D721Med (cell line): ENCODE results near the gene ART4.

Source experiments
- DNase-seq: peaks from one replicate; pipeline ENCODE4 v3.0.0; 2011; ENCODE audit warnings: low spot score; ENCODE audit not compliant: insufficient read length
- FAIRE-seq: peaks from 2 replicates; lab custom pipeline; 2011; peaks lifted over from hg19 to GRCh38; lab: Jason Lieb, UNC
- CTCF ChIP-seq: IDR thresholded peaks from 2 replicates; pipeline ENCODE4 v1.5.1; 2012; ENCODE audit warnings: mild to moderate bottlenecking, control low read depth; ENCODE audit not compliant: insufficient read depth; ENCODE audit errors: missing control alignments

The ART4 gene

GRCh38 chr12:14802721-14803010 is 40.7 kb downstream of the ART4 start:
- FAIRE-seq (no peak), DNase-seq (no peak)
- TF ChIP-seq CTCF: no peak

GRCh38 chr12:14802247-14802646 is 41.1 kb downstream of the ART4 start:
- DNase-seq (no peak), FAIRE-seq (no peak)
- TF ChIP-seq CTCF: no peak

GRCh38 chr12:14795028-14795448 is 48.3 kb downstream of the ART4 start:
- FAIRE-seq: no peak
- no peak for TF ChIP-seq CTCF
- DNase-seq: no peak

GRCh38 chr12:14785568-14785967 is 57.8 kb downstream of the ART4 start:
- no peak for FAIRE-seq
- DNase-seq: no peak

DNA sequence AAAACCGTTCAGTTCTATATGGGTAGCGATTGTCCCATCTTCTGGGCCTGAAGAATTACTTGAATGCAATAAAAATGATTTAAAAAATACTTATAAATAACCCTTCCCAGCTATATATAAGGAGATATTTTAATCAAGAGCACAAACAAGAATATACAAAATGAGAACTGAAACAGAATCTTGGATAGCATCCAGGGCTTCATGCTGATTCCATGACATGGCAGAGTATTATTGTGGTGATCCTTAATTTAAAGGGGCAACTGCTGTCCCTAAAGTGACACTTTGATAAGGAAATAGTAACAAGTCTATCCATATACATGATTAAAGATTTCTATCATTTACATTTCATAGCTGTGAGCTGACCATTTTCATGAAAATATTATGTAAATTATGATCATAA is 58.9 kb downstream of the ART4 start:
- no peak for TF ChIP-seq CTCF
- FAIRE-seq: no peak
- DNase-seq: no peak

More at GRCh38 chr12:14785568-14785967, 57.8 kb downstream of the ART4 start:
- TF ChIP-seq CTCF: no peak

- FAIRE-seq (no peak), DNase-seq (no peak)
- no peak for TF ChIP-seq CTCF
Observed at GRCh38 chr12:14782756-14783155, 60.6 kb downstream of the ART4 start.

GRCh38 chr12:14781563-14781962 is 61.8 kb downstream of the ART4 start:
- TF ChIP-seq CTCF: no peak
- FAIRE-seq: no peak
- no peak for DNase-seq
